Mesothelial cell of epicardium (in vitro differentiated cells): ENCODE results near the gene GPR12. TPM values are rescaled to one million over a fixed set of nuclear protein-coding genes. Genes with fewer than 3 reads are reported as not detected.
A peak's percentile ranks its signal among the peaks of the same experiment; 100 is the strongest.

Experiments
- DNase-seq, 2 experiments: peaks; one replicate each; pipeline ENCODE4 v3.0.0; 2021; ENCODE audit warnings: low spot score in 2 of 2; ENCODE audit not compliant: unreplicated experiment in 2 of 2
- H3K27ac Mint-ChIP-seq: 2 replicates; pipeline ENCODE4 v1.8.0; 2021; ENCODE audit warnings: mixed read lengths
- H3K27me3 Mint-ChIP-seq: 2 replicates; pipeline ENCODE4 v1.8.0; 2021; ENCODE audit warnings: low read depth, mixed read lengths
- H3K36me3 Mint-ChIP-seq: 2 replicates; pipeline ENCODE4 v1.8.0; 2021; ENCODE audit warnings: mixed read lengths
- H3K4me1 Mint-ChIP-seq: 2 replicates; pipeline ENCODE4 v1.8.0; 2021; ENCODE audit warnings: mixed read lengths
- H3K4me3 Mint-ChIP-seq: 2 replicates; pipeline ENCODE4 v1.8.0; 2021; ENCODE audit warnings: mild to moderate bottlenecking, moderate library complexity, mixed read lengths
- H3K9me3 Mint-ChIP-seq: 2 replicates; pipeline ENCODE4 v1.8.0; 2021; ENCODE audit warnings: mixed read lengths
- CTCF ChIP-seq: fragments of 200-600 bp; sonication (generic); IDR thresholded peaks from one replicate; pipeline ENCODE4 v1.5.0; 2021; ENCODE audit warnings: antibody characterized with exemption; ENCODE audit not compliant: unreplicated experiment
- total RNA-seq: library from RNA; stranded (reverse); gene quantifications from 3 replicates; pipeline ENCODE4 v1.2.1, GENCODE V29; 2021

Gene GPR12
- total RNA-seq, 1 donor from 2014 or later: not detected

GRCh38 chr13:26785838-26786630 lies 25.4 kb upstream of the GPR12 start:
- Mint-ChIP-seq H3K4me3 (peak overlapping the region; percentile 6), H3K9me3 (peaks cover 8% of the 10 kb centered on the region), H3K27me3 (peaks cover 86% of the 10 kb centered on the region), H3K27ac (no peak overlapping the region), H3K36me3 (no peaks in the 10 kb centered on the region), H3K4me1 (peaks cover 2% of the 10 kb centered on the region)
- no peak for TF ChIP-seq CTCF
- DNase-seq: no peak

GRCh38 chr13:26784704-26785639 lies 24.4 kb upstream of the GPR12 start:
- no peak for TF ChIP-seq CTCF
- Mint-ChIP-seq H3K4me3 (no peak overlapping the region), H3K9me3 (peaks cover 8% of the 10 kb centered on the region), H3K4me1 (peaks cover 2% of the 10 kb centered on the region), H3K27me3 (peaks cover 91% of the 10 kb centered on the region), H3K27ac (no peak overlapping the region), H3K36me3 (no peaks in the 10 kb centered on the region)
- DNase-seq: no peak

- H3K4me3 Mint-ChIP-seq: no peak overlapping the region
- H3K27ac Mint-ChIP-seq: no peak overlapping the region
- H3K4me1 Mint-ChIP-seq: peaks cover 2% of the 10 kb centered on the region
- no peak for DNase-seq
- H3K36me3 Mint-ChIP-seq: no peaks in the 10 kb centered on the region
- peaks cover 8% of the 10 kb centered on the region for H3K9me3 Mint-ChIP-seq
- TF ChIP-seq CTCF: no peak
- peaks cover 74% of the 10 kb centered on the region for H3K27me3 Mint-ChIP-seq
These were observed 19.8 kb upstream of the GPR12 start for GRCh38 chr13:26780411-26780810.

- no peak for TF ChIP-seq CTCF
- Mint-ChIP-seq H3K9me3 (peaks cover 8% of the 10 kb centered on the region), H3K36me3 (no peaks in the 10 kb centered on the region), H3K4me3 (no peak overlapping the region), H3K27me3 (peaks cover 68% of the 10 kb centered on the region), H3K27ac (no peak overlapping the region), H3K4me1 (no peaks in the 10 kb centered on the region)
- no peak for DNase-seq
These were observed 18.7 kb upstream of the GPR12 start for GRCh38 chr13:26779321-26779720.

- no peak for DNase-seq
- Mint-ChIP-seq H3K4me1 (no peaks in the 10 kb centered on the region), H3K27me3 (peaks cover 57% of the 10 kb centered on the region), H3K4me3 (no peak overlapping the region), H3K27ac (no peak overlapping the region), H3K9me3 (no peaks in the 10 kb centered on the region), H3K36me3 (no peaks in the 10 kb centered on the region)
- no peak for TF ChIP-seq CTCF
These were observed 11.9 kb upstream of the GPR12 start for GRCh38 chr13:26772531-26772930.
